Measurements from ENCODE around the gene UQCRC1.

UQCRC1 gene

DNA sequence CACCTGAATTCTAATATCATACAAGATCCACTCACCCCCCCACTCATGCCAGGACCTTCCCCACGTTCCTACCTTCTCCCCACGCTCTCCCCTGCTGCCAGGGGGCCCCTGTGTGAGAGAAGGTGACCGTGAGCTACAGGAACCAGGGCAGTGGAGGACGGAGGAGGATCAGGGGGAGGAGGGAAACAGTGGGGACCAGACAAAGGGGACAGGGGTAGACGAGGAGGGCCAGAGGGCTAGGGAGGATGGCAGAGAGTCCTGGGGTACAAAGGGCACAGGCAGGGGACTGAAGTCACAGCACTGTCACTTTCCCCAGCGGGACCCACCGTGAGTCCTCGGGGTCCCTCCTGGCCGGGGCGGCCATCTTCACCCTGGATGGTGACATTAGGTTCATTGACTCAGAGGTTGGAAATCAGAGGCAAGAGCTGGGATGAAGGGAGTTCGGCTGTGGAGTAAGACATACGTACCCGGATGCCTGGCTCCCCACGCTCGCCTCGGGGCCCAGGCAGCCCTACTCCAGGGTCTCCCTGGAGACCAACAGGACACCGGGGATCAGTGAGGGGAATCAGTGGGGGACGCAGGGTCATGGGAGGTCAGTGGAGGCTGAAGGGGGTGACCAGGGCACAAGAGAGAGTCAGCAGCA lies 39.5 kb downstream of the UQCRC1 start:
- no peak for DNase-seq

DNA sequence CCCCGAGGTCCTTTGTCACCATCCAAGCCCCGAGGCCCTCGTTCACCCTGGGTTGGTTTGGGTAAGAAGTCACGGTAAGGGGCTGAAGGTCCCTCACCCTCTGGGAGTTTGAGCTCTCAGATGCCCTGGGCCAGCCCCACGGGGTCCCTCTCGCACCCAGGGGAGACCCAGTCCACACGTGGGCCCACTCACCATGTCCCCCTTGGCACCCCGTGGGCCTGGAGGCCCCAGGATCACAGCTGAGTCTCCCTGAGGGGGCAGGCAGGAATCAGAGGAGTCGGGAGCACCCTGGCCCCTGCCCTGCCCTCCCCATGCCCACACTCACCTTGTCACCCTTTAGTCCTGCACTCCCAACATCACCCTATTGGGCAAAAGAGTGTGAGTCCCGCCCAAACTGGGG lies 40.0 kb downstream of the UQCRC1 start:
- no peak for DNase-seq

DNA sequence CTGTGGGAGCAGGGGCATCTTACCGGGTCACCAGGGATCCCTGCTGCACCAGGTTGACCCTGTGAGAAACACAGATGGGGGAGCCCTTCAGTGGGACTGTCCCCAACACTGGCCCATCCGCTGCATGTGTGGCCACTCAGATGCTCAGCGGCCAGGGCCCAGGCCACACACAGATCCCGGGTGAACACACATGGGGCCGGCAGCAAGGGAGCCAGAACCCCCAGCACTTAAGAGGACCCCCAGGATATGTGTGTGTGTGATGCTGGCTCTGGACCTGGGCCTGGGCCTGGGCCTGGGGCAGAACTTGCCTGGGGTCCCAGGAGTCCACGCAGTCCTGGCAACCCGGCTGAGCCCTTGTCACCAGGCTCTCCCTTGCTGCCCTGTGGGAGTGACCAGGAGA lies 41.0 kb downstream of the UQCRC1 start:
- DNase-seq: no peak

DNA sequence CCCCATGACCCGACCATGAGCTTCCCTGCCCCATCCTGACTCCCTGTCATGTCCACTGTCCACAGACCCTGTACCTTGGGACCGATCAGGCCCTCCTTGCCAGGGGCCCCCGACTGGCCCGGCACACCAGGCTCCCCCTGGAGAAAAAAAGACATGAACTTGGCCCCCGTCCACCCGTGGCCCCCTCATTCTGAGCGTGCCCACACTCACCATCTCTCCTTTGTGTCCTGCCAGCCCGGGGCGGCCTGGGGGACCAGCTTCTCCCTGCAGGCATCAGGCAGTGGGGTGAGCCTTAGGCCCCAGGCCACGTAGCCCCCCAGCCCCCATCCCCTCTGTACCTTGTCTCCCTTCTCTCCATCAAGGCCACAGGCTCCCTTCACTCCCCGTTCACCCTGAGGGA lies 41.9 kb downstream of the UQCRC1 start:
- DNase-seq: no peak

DNA sequence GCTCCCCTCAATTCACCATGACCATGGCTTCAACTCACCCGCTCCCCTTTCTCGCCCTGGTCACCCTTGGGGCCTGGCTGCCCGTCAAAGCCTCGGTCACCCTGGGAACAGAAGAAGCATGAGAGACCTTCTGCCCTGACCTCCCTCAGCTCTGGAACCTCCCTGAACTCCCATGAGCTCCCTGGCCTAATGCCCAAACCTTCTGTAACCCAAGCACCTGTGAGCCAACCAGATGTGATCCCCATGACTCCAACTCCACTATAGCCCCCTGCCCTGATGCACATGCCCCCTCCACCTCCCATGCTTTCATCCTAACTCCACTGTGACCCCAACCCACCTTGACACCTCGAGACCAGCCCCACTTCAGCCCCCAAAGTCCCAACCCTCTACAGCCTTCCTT lies 42.4 kb downstream of the UQCRC1 start:
- DNase-seq: no peak

DNA sequence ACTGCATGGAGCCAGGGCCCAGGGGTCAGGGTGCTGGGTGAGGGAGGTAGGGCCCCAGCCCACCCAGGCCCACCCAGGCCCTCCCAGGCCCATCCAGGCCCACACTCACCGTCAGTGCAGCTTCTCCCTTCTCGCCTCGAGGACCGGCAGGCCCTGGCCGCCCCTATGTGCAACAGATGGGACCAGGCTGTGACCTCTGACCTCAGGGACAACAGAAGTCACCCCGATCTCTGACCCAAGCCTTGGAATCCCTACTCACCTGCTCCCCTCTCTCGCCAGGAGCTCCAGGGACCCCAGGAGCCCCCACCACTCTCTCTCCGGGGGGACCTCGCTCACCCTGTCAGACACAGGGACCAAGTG lies 43.1 kb downstream of the UQCRC1 start:
- DNase-seq: no peak

DNA sequence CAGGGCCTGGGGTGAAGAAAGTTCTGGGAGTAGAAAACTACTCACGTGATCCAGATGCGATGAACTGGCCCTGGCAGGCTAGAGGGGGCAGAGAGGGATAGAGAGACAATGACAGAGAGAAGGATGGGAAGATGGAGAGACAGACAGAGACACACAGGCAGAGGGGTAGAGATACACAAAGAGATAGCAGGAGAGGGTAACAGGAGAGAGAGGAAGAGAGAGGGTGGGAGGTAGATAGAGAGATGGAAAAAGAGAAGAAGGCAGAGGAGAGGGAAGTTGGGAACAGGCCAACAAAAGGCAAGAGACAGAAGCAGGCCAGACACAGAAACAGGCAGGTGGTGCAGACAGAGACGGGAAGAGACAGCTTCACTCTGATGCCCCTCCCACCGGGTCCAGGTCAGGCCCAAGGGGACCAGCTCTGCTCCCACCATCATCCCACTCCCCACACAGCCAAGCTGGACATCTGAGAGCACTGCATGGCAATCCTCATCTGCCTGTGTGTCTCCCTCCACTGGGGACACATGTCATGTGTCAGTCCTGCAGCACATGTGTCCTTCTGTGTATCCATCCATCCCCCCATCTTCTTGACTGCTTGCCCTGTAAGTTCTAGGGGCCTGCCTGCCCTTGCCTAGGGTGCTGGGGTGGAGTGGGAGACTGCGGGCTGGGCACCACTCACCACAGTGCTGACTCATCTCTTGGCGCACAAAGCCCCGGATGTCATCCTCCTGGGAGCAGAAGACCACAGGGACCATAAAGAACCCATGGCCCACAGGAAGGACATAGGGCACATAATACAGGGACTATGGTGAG lies 43.6 kb downstream of the UQCRC1 start:
- DNase-seq: no peak

DNA sequence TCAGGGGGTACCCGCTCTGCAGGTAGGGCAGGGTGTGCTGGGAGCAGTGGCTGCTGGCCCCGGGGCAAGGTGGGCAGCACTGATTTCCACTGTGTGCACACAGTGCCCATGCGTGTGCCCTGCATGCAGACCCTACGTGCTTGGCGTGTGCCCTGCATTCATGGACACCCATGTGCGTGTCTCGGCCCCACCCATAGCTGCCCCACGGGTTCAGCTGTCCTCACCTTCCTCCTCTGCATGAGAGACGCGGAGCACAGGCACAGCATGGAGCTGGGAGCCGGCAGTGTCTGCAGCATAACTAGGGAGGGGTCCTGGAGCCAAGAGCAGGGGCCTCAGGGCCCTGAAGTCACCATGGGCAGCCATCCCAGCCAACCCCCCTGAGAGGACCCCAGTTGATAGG lies 44.3 kb downstream of the UQCRC1 start:
- DNase-seq: no peak

DNA sequence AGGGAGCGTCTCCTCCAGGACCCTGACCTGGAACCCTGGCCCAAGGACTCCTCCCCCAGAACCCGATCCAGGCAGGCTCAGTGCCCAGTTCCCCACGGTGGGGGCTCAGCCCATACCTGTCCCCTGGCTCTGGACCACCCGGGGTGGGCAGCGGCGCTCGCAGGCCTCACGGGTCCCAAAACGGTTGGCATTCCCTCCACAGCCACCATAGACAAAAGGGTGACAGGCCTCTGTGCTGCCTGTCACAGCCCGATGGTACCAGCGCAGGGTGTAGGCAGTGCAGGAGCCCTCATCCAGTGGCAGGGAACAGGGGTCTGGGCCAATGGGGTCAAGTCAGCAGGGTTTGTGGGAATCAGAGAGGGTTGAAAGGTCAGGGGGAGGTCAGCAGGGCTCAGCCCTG lies 44.8 kb downstream of the UQCRC1 start:
- DNase-seq: no peak

DNA sequence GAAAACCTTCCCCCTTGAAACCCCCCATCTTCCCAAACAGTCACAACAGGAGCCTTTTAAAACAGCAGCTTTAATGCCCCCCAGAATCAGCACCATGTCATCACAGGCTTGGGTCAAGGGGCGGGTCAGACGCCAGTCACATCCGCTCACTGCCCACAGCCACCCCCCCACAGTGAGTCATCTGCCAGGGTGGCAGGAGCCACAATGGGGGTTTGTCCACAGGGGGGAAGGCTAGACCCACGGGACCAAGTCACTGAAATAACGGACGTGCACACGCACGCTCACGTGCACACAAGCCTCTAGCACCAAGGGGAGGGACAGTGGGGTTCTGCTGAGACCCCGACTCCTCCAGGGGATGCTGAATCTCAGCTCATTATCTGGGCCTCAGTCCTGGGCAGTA lies 45.4 kb downstream of the UQCRC1 start:
- DNase-seq: no peak

DNA sequence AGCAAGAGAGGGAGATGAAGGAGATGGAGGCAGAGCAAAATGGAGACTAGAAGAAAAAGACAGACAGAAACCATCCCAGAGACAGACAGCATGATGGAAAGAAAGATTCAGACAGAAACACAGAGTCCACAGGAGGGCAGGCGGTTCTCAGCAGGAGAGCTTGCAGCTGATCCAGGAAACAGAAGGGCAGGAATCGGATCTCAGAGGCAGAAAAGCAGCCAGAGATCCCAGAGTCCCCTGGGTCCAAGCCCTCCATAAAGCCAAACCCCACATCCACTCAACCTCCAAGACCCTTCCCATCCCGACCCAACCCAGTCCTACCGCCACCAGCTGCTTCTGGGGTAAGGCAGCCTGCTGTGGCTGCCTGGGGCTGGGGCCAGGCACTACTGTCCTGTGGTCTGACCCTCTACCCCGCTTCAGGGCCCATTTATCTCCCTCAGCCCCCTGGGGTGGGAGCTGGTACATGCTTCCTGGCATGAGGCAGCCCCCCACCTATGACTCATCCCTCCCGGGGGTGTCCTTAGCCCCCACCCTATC lies 46.0 kb downstream of the UQCRC1 start, which contains the start of gene UCN2:
Gene UCN2, minus strand, starts transcription at position 400 of the 537 bp plus-strand sequence. CDS start 657 bp downstream, outside the sequence.
- DNase-seq: no peak

DNA sequence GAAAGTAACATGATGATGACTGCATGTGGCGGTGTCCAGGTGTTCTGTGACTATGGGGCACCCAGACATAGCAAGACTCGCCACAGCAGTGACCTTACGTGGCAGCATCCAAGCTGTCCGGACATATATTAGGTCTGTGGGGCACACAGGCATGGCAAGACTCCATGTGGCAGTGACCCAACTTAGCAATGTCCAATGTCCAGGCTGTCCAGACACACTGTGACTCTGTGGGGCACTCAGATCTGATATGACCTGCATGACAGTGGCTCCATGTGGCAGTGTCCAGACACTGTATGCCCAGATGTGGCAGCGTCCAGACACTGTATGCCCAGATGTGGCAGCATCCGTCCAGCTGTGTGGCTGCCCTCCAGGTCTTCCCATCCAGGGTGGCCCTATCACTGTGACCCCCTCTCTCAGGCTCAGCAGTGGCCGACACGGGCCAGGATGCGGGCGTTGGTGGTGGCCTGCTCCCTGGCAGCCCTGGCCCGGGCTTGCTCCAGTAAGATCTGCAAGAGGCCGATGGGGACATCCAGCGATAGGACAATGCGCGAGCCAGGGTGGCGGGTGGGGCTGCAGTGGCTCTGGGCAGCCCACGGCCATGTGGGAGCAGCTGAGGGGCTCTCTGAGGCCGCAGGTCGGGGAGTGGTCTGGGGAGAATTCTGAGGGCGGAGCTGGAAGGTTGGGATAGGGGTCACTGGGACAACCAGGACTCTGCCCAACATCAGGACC lies 46.9 kb downstream of the UQCRC1 start:
- no peak for DNase-seq

DNA sequence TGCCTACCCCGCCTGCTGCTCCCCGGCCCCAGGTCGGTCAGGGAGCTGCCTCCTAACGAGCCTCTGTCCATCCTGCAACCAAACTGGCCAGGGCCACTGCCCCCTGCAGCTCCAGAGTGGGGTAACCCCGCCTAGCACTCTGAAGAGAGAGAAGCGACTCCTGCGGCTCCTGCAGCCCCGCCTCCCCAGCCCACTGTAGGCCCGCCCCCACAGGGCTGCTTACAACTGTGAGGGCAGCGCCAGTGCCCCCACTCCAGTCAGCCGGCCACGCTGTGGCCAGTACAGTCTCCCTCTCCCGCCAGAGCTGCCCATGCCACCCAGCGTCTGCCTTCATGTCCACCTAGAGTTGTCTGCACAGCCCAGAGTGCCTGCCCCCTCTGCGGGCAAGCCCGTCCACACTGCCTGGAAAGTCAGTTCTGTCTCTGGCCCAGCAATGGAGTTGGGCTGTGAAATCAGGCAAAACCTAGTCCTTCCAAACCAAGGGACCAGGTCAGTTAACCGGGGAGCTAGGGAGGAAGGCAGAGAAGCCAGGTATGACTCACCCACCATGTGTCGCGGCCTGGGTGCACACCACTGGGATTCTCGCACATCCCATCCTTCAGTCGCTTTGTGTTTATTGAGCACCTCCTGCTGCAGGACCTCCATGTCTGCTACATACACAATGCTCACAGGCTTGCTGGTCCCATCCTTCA lies 48.3 kb downstream of the UQCRC1 start:
- DNase-seq: no peak

DNA sequence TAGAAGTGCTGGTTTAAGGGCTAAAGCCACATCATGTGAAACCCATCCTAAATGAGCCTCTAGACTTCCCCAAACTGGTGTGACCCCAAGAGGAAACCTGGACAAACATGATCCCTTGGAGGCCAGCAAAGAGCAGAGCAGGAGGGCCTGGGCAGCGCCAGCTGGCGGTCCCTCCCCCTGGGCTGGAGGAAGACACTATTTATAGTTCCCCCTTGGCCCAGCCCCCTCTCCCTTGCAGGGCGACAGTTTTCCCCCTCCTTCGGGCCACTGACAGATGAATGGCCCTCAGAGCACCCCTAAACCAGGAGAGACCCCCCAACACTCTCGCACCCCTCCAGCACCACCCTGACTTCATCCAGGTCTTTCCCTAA lies 48.8 kb downstream of the UQCRC1 start:
- DNase-seq: no peak

DNA sequence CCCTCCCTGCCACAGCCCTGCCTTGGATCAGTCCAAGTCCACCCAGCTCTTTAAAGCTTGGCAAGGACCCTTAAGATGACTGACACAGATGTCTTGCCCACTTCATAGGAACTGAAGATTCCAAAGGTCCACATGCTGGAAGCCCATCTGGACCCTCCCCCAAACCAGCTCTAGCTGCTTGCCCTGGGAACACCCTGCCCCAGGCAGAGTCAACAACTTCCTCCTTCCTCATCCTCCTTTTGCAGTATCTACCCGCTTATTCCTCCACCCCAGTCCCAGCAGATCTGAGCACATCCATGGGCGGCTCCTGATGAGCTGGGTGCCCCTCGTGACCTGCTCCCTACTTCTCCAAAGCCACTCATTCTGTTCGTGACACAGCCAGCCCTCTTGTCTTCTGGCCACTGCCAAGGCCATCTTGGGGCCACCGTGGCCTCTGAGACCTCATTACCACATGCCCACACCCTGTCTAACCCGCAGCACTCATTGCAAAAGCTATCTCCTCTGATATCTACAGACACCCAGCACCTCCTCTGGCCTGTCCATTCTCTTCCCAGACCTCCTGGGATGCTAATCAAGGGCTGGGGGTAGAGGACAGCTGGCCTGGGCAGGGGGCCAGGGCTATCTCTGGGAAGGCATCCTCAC lies 50.8 kb downstream of the UQCRC1 start:
- no peak for DNase-seq

DNA sequence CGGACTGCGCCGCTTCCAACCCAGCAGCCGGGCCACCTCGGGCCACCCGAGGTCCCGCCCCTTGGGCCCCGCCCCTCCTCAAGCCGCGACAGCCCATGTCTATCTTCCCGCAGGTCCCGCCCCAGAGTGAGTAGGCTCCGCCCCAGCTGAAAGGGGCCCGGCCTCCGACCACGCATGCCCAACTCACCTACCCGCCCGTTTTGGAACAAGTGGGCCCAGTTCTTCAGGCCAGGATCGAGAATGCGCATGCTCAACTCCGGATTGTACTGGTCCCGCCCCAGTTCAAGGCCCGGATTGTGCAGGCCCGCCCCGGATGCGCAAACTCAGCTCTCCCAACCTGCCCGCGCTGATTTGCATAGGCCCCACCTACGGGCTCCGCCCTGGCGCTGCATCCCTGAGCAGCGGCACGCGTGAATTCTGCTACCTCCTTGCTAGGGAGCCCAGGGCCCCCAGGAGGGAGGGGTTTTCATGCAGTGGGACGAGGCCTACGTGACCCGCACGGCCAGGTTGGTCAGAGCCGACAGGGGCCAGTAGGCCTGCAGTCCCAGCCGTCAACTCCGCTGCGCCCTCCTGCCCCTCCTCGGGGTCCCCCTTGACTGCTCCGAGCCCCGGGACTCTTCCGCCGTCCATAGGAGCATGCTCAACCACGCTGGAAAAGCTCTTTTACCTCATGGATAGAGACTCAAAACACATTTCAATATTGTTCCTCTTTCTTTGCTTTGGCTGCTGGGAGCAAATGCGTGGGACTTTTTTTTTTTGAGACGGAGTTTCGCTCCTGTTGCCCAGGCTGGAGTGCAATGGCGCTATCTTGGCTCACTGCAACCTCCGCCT lies 52.4 kb downstream of the UQCRC1 start, which contains the start of gene PFKFB4:
Gene PFKFB4, minus strand, starts transcription at position 8 of the 831 bp plus-strand sequence. CDS start 26 bp downstream, outside the sequence.
- peak; percentile 100 for DNase-seq

DNA sequence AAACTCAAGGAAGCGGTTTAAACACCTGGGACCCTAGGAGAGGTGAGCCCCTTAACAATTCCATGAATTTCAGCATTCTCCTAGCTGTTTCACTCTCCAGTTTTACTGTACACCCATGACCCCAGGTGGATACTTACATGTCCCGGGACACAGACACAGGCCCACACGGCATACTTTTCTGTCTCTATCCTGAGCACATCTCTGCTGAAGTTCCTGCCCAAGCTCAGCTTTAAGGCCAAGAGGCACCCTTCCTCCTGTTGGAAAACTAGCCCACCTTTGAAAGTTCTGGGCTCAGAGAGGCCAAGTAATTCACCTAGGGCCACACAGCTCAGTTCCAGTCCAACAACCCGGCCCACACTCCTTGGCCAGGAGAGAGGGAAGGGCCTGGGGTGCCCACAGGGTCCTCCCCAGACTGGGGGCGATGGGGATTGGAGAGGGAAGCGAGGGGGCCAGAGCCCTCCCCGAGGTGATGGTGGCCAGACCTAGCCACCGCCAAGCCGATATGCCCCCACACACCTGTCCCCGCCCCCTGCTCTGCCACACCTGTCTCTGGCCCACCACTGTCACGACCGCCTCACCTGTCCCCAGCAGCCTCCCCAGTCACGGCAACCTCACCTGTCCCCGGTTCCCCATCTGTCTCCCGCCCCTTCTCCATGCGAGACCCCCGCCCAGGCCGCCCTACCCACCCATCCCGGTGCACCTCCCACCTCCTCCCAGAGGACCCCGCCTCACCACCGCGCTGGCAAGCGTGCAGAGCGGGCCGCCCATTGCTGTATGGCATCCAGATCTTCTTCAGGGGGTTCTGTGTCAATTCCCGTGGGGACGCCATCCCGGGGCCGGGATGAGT lies 53.3 kb downstream of the UQCRC1 start:
- no peak for DNase-seq

DNA sequence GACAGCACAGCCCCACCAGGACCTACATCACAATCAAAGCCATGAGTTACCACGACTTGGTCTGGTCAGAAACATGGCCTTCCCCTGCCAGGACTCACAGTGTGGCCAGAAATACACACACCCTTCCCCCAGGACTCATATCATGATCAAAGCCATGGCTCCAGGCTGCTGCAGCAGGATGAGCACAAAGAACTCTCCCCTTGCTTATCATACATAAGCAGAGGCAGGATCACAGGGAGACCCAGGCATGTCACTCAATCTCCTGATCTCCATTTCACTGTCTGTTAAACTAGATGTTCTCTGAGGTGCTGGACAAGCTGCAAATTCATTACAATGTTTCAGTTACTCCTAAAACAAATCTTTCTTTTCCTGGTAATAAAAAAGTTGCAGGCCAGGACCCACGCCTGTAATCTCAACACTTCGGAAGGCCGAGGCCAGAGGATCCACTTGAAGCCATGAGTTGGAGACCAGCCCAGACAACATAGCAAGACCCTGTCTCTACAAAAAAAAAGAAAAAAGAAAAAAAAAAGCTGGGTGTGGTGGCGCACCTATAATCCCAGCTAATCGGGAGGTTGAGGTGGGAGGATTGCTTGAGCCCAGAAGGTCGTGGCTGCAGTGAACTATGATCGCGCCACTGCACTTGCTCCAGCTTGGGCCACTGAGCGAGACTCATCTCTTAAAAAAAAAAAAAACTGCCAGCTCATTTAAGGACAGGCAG lies 54.1 kb downstream of the UQCRC1 start:
- no peak for DNase-seq

Data from central memory CD4-positive, alpha-beta T cell (primary cell).